Mucosa of descending colon (tissue), 3 donors: Measurements from ENCODE around the gene CHST14. TPM values are rescaled to one million over a fixed set of nuclear protein-coding genes. Genes with fewer than 3 reads are reported as not detected.

Experiments used
- ATAC-seq: fragments of 200-7000 bp; cut with Tn5 transposase; one replicate; pipeline ENCODE4 v1.9.1; 2020; ENCODE audit warnings: mild to moderate bottlenecking, moderate library complexity
- DNase-seq, 3 donors: peaks; one replicate each; pipeline ENCODE4 v3.0.0-alpha.2; 2020
- H3K36me3 ChIP-seq: fragments of 200-600 bp; one replicate; pipeline ENCODE4 v1.8.0; 2021; ENCODE audit warnings: low read depth, mild to moderate bottlenecking
- H3K4me1 ChIP-seq: fragments of 200-600 bp; one replicate; pipeline ENCODE4 v1.8.0; 2021; ENCODE audit warnings: low read depth, mild to moderate bottlenecking
- H3K4me3 ChIP-seq: fragments of 200-600 bp; one replicate; pipeline ENCODE4 v1.8.0; 2021; ENCODE audit warnings: mild to moderate bottlenecking
- H3K9me3 ChIP-seq: fragments of 200-600 bp; one replicate; pipeline ENCODE4 v1.8.0; 2021; ENCODE audit warnings: mild to moderate bottlenecking
- intact Hi-C, 2 donors: fragments of 100-400 bp; cut with DNase I in 1 of 2; cut with micrococcal nuclease in 1 of 2; formaldehyde crosslinking; loops; one replicate each; pipeline versions ENCODE4 v1.11.0 to v1.11.1; 2022; cut with DNase I, micrococcal nuclease
- total RNA-seq, 3 donors: library from RNA; stranded (reverse); fragmentation: NEBNext Ultra II Directional in 2 of 3; extraction: Animal tissue kit (Norgen Biotek cat#: 25700) in 2 of 3; gene quantifications; one replicate each; pipeline versions ENCODE4 v1.2.1 to v1.2.4, GENCODE V29; 2021 to 2023
- TF ChIP-seq, protein P1 (sequence below): fragments of 200-600 bp; IDR thresholded peaks from one replicate; pipeline ENCODE4 v1.8.0; 2022; ENCODE audit warnings: antibody characterized with exemption, mild to moderate bottlenecking
- donor health status: DM: no; HTN: no; CAD: no; lungs with moderate emphysema.
- donor health status: DM: no; HTN: no; CAD: no.
- donor health status: DM: no; HTN: yes; CAD: no.

Gene CHST14
- total RNA-seq, 3 donors from 2014 or later: 3.5 to 10.5 (median 4.8) TPM

DNA sequence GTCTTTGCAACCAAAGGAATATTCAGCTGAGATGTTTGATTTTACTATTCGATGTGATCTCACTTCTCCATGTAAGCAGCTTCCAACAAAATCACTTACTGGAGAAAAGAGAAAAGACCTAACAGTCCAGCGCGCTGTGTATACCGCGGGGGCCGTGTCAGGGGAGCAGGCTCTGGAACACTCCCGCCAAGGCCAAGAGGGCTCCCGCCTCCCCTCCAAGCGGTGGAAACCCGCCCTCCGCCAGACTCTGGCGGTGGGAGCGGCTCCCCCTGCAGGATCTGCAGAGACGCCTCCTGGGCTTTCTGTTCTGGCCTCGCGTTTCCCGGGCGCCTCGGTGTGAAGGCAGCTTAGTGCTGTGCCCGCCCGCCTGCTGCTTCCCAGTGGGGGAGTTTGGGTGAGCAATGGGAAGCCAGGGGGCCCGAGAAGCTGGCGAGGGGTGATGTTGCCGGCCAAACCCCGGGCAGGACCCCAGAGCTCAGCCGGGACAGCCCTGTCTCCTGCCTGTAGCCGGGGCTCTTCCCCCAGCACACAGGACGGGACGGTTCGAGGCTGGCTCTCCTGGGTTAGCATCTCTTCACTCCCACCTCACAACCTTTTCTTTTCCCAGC, 36.3 kb downstream of the CHST14 start:
- intact Hi-C loops: no loop called here
- ATAC-seq: peak; percentile 80
- H3K9me3 ChIP-seq: no peaks in the 10 kb centered on the region
- no peaks in the 10 kb centered on the region for H3K36me3 ChIP-seq
- peak; percentile 68 to 79 (median 71) for DNase-seq
- H3K4me1 ChIP-seq: peaks cover 7% of the 10 kb centered on the region
- TF ChIP-seq, protein P1, sequence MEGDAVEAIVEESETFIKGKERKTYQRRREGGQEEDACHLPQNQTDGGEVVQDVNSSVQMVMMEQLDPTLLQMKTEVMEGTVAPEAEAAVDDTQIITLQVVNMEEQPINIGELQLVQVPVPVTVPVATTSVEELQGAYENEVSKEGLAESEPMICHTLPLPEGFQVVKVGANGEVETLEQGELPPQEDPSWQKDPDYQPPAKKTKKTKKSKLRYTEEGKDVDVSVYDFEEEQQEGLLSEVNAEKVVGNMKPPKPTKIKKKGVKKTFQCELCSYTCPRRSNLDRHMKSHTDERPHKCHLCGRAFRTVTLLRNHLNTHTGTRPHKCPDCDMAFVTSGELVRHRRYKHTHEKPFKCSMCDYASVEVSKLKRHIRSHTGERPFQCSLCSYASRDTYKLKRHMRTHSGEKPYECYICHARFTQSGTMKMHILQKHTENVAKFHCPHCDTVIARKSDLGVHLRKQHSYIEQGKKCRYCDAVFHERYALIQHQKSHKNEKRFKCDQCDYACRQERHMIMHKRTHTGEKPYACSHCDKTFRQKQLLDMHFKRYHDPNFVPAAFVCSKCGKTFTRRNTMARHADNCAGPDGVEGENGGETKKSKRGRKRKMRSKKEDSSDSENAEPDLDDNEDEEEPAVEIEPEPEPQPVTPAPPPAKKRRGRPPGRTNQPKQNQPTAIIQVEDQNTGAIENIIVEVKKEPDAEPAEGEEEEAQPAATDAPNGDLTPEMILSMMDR: peak; percentile 56
- H3K4me3 ChIP-seq: no peak overlapping the region

DNA sequence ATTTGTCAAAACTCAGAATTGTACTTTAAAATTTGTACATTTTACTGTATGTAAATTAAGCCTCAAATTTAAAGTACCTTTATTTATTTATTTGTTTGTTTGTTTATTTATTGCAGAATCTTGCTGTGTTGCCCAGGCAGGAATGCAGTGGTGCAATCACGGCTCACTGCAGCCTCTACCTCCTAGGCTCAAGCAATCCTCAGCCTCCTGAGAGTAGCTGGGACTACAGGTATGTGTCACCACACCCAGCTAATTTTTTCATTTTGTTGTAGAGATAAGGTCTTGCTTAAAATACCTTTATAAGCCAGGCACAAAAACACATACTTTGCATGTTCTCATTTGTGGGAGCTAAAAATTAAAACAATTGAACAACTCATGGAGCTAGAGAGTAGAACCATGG, 37.4 kb downstream of the CHST14 start:
- H3K9me3 ChIP-seq: no peaks in the 10 kb centered on the region
- H3K4me1 ChIP-seq: peaks cover 7% of the 10 kb centered on the region
- H3K4me3 ChIP-seq: no peak overlapping the region
- ATAC-seq (no peak), DNase-seq (no peak)
- H3K36me3 ChIP-seq: no peaks in the 10 kb centered on the region
- intact Hi-C loops: no loop called here
- TF ChIP-seq, protein P1: no peak

DNA sequence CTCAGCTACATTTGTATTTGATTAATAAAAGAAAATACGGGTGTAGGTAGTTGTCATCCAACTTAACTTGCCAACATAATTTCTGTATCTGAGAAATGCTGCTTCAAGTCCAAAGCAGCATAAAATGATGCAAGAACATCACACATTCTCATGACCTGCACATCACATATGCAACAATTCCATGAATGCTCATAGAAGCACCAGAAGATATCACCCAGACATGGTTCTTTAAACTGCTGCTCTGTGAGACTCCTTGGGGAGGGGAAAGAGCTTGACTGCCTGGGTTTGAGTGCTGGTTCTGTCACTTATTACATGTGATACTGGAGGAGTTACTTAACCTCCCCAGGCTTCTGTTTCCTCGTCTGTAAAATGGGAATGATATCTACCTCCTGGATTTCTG, 39.4 kb downstream of the CHST14 start:
- ATAC-seq: no peak
- Histone ChIP-seq H3K4me3 (no peak overlapping the region), H3K9me3 (no peaks in the 10 kb centered on the region), H3K36me3 (no peaks in the 10 kb centered on the region), H3K4me1 (peaks cover 7% of the 10 kb centered on the region)
- TF ChIP-seq, protein P1: no peak
- no peak for DNase-seq
- intact Hi-C loops: no loop called here

DNA sequence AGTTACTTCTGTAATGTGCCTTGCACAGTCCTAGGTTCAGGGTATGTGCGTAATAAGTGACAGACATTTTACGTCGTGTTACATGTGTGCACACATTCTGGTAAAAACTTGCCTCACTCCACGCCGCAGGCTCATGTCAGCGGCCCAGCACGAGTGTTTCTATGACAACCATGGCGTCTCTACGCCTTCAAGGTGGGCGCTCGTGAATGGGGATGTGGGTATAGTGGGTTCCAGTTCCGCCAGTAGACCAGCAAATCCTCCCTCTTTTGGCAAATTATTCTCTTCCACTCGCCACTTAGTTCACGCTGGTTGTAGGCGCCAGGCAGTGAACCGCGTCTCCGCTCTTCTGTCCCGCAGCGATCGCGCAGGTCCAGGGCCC, 40.3 kb downstream of the CHST14 start:
- DNase-seq (peak in 1 of 3 donors; percentile 15), ATAC-seq (peak; percentile 43)
- Histone ChIP-seq H3K4me3 (no peak overlapping the region), H3K36me3 (no peaks in the 10 kb centered on the region), H3K9me3 (no peaks in the 10 kb centered on the region), H3K4me1 (peaks cover 7% of the 10 kb centered on the region)
- intact Hi-C loops: no loop called here
- TF ChIP-seq, protein P1: no peak

DNA sequence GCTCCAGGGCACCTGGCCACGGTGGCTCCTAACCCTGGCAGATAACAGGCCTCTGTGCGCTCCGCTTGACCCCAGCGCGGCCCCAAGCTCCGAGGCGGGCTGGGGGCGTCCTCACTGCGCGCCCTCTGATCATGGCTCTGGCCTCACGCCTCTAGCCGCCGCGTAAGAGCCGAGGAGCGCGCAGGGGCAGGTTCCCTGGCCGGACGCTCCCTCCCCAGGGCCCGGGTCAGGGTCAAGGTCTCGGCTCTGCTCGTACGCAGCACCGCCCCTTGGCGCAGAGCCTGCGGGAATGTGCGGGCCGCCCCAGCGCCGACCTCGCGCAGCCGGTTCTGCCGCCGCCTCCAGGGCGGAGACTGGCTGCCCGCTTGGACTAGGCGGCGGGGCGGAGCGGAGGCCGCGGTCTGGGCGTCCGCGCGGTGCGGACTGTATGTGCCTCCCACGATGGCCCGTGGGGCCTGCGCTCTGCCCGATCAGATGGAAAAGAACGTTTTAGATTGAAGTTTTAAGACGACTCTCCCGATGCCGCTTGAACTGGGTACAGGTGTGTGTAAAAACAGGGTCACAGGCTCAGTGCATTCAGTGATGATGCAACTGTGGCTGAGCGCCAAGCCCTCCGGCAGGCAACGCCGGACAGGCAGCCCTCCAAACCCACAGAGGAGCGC, 40.8 kb downstream of the CHST14 start:
- peak; percentile 80 to 90 (median 87) for DNase-seq
- Histone ChIP-seq H3K4me3 (no peak overlapping the region), H3K9me3 (no peaks in the 10 kb centered on the region), H3K36me3 (no peaks in the 10 kb centered on the region), H3K4me1 (peaks cover 7% of the 10 kb centered on the region)
- ATAC-seq: peak; percentile 94
- intact Hi-C loops: no loop called here
- TF ChIP-seq, protein P1: no peak
